Measurements from ENCODE around the gene SLC25A23. TPM values are rescaled to one million over a fixed set of nuclear protein-coding genes. Genes with fewer than 3 reads are reported as not detected.
"Not testable (repeated sequence)": the region's sequence is repeated elsewhere in the genome, so short reads cannot be mapped to it uniquely, and the experiment has no call there.

SLC25A23 gene
- total RNA-seq, 1 donor from 2014 or later, result 51.4 TPM

GRCh38 chr19:6409346-6409745 is 50.2 kb downstream of the SLC25A23 start:
- Histone ChIP-seq H3K27ac (no peak overlapping the region), H3K4me1 (peaks cover 3% of the 10 kb centered on the region), H3K36me3 (peaks cover 5% of the 10 kb centered on the region), H3K27me3 (no peaks in the 10 kb centered on the region), H3K9me3 (no peaks in the 10 kb centered on the region), H3K4me3 (no peak overlapping the region)
- TF ChIP-seq CTCF (IDR thresholded peaks at IDR 0.05), result no peak
- ATAC-seq (no peak), DNase-seq (no peak)
- intact Hi-C loops (cut with DNase I), result no loop called here

- DNase-seq (no peak), ATAC-seq (no peak)
- Histone ChIP-seq H3K4me3 (no peak overlapping the region), H3K27me3 (no peaks in the 10 kb centered on the region), H3K36me3 (no peaks in the 10 kb centered on the region), H3K27ac (no peak overlapping the region), H3K4me1 (no peaks in the 10 kb centered on the region), H3K9me3 (no peaks in the 10 kb centered on the region)
- no peak for TF ChIP-seq CTCF (IDR thresholded peaks at IDR 0.05)
- intact Hi-C loops (cut with DNase I), result no loop called here
These were observed 53.2 kb downstream of the SLC25A23 start for GRCh38 chr19:6406401-6406800.

GRCh38 chr19:6402837-6403608 is 56.6 kb downstream of the SLC25A23 start:
- H3K4me3 ChIP-seq, result no peak overlapping the region
- H3K36me3 ChIP-seq, result no peaks in the 10 kb centered on the region
- H3K4me1 ChIP-seq, result no peaks in the 10 kb centered on the region
- no peaks in the 10 kb centered on the region for H3K9me3 ChIP-seq
- ATAC-seq (no peak), DNase-seq (no peak)
- no peak for TF ChIP-seq CTCF (IDR thresholded peaks at IDR 0.05)
- H3K27me3 ChIP-seq, result no peaks in the 10 kb centered on the region
- intact Hi-C loops (cut with DNase I), result no loop called here
- no peak overlapping the region for H3K27ac ChIP-seq

- ATAC-seq (no peak), DNase-seq (no peak)
- no peak overlapping the region for H3K27ac ChIP-seq
- H3K27me3 ChIP-seq, result no peaks in the 10 kb centered on the region
- no peak overlapping the region for H3K4me3 ChIP-seq
- H3K9me3 ChIP-seq, result no peaks in the 10 kb centered on the region
- no peak for TF ChIP-seq CTCF (IDR thresholded peaks at IDR 0.05)
- H3K4me1 ChIP-seq, result no peaks in the 10 kb centered on the region
- no peaks in the 10 kb centered on the region for H3K36me3 ChIP-seq
- intact Hi-C loops (cut with DNase I), result no loop called here
These were observed 57.5 kb downstream of the SLC25A23 start for GRCh38 chr19:6402058-6402457.

GRCh38 chr19:6400062-6400944 is 59.3 kb downstream of the SLC25A23 start:
- H3K27me3 ChIP-seq; H3K9me3 ChIP-seq; H3K4me1 ChIP-seq; H3K4me3 ChIP-seq; intact Hi-C loops (cut with DNase I); ATAC-seq; DNase-seq; H3K36me3 ChIP-seq; H3K27ac ChIP-seq: not testable (repeated sequence)

GRCh38 chr19:6396305-6396704 is 63.3 kb downstream of the SLC25A23 start:
- Histone ChIP-seq H3K9me3 (no peaks in the 10 kb centered on the region), H3K27ac (no peak overlapping the region), H3K4me3 (no peak overlapping the region), H3K36me3 (peaks cover 5% of the 10 kb centered on the region), H3K4me1 (peaks cover 10% of the 10 kb centered on the region), H3K27me3 (no peaks in the 10 kb centered on the region)
- no peak for ATAC-seq
- TF ChIP-seq CTCF (IDR thresholded peaks at IDR 0.05), result no peak
- DNase-seq, result no peak
- intact Hi-C loops (cut with DNase I), result no loop called here

Measured in upper lobe of right lung (tissue), 1 donor.